GM18499 (cell line): ENCODE measurements around the gene MAPK6.
"Not testable (repeated sequence)": the region's sequence is repeated elsewhere in the genome, so short reads cannot be mapped to it uniquely, and the experiment has no call there.

Experiments used
- ATAC-seq: cut with Tn5 transposase; IDR thresholded peaks from one replicate; pipeline ENCODE4 v1.9.1; 2021; ENCODE audit warnings: moderate number of reproducible peaks; ENCODE audit not compliant: insufficient read depth, unreplicated experiment

The MAPK6 gene

GRCh38 chr15:52078197-52078875, 59.3 kb downstream of the MAPK6 start:
- ATAC-seq, result no peak

GRCh38 chr15:52078876-52079700, 60.1 kb downstream of the MAPK6 start:
- no peak for ATAC-seq

GRCh38 chr15:52080031-52080430, 61.0 kb downstream of the MAPK6 start:
- ATAC-seq, result no peak

- no peak for ATAC-seq
Observed at GRCh38 chr15:52080706-52081392, 61.8 kb downstream of the MAPK6 start.

- ATAC-seq, result peak; percentile 70
Observed at GRCh38 chr15:52082197-52083036, 63.4 kb downstream of the MAPK6 start.

GRCh38 chr15:52083037-52083359, 64.0 kb downstream of the MAPK6 start:
- not testable (repeated sequence) for ATAC-seq

GRCh38 chr15:52083603-52084002, 64.6 kb downstream of the MAPK6 start:
- no peak for ATAC-seq

- ATAC-seq, result no peak
Observed at GRCh38 chr15:52085299-52085698, 66.3 kb downstream of the MAPK6 start.

- no peak for ATAC-seq
Observed at GRCh38 chr15:52086011-52086786, 67.2 kb downstream of the MAPK6 start.

- ATAC-seq, result no peak
Observed at GRCh38 chr15:52090193-52090592, 71.2 kb downstream of the MAPK6 start.

- no peak for ATAC-seq
Observed at GRCh38 chr15:52093167-52093538, 74.1 kb downstream of the MAPK6 start.

- ATAC-seq, result no peak
Observed at GRCh38 chr15:52093539-52094510, 74.8 kb downstream of the MAPK6 start.

GRCh38 chr15:52094811-52095584, 76.0 kb downstream of the MAPK6 start:
- no peak for ATAC-seq

- no peak for ATAC-seq
Observed at GRCh38 chr15:52095597-52096262, 76.7 kb downstream of the MAPK6 start.

- ATAC-seq, result not testable (repeated sequence)
Observed at GRCh38 chr15:52096536-52096935, 77.5 kb downstream of the MAPK6 start.

- ATAC-seq, result no peak
Observed at GRCh38 chr15:52097180-52097579, 78.2 kb downstream of the MAPK6 start.

- ATAC-seq, result no peak
Observed at GRCh38 chr15:52098323-52098722, 79.3 kb downstream of the MAPK6 start.
